A549 treated with dexamethasone at 1 μM for 4 hours (cell line): Measurements from ENCODE around the gene GLOD5. TPM values are rescaled to one million over a fixed set of nuclear protein-coding genes. Genes with fewer than 3 reads are reported as not detected.

ENCODE experiments used
- total RNA-seq: library from RNA; stranded (reverse); fragments of 200-300 nt; extraction: Qiagen RNA extraction; gene quantifications from 5 replicates; pipeline ENCODE4 v1.2.3, GENCODE V29; 2022

The GLOD5 gene
- not detected in 5 replicates for total RNA-seq

DNA sequence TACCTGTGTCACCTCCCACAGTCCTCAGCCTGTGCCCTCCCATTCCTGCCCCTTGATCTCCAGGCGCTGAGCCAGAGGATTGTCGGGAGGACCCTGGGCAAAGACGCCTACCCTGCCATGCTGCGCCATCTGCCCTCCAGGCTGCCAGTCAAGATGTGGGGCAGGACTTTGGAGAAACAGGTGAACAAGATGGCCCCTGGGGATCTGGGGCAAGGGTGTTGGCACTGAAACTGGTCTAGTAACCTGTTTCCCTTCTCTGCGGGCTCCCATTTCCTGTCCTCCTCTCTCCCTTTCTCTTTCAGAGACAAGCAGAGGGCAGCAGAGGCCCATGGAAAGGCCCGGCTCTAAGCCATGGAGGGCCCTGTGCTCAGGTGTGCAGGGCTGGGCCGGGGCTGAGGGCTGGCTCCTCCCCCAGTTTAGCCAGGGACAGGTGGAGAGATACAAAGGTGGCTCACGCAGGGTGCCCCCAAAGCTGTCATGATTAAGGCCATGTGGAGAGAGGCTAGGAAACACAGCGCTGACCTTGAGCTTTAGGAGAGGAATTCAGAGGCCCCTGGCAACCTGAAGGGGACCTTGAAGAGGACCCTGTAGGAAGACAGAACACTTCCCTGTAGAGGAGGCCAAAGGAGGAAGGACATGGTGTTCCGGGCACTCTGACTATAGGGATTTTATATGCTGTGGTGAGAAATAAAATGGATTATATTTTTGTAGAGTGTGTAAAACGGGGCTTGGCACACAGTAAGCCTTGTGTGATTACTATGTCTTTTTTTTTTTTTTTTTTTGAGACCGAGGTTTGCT is at the start of gene GLOD5:
Gene GLOD5, plus strand, starts transcription at position 74 of the 798 bp plus-strand sequence. Its CDS starts 44 bp downstream, at position 118.

DNA sequence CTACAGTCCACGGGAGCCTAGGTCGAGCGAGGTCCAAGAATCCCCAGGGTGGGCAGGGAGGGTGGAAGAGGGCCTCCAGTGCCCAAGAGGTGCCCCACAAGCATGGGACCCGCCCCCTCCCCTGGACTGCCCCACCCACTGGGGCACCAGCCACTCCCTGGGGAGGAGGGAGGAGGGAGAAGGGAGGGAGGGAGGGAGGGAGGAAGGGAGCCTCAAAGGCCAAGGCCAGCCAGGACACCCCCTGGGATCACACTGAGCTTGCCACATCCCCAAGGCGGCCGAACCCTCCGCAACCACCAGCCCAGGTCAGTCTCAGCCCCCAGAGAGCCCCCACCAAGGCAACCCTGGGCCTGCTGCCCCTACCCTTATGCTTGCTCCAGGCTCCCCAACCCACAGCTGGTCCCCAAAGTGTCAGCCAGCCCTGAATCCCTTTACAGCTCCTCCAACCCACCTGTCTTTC is 24.8 kb downstream of the GLOD5 start, which contains the start of gene GATA1:
Gene GATA1, plus strand, starts transcription at position 250 of the 460 bp plus-strand sequence. CDS start 4,520 bp downstream, outside the sequence.

DNA sequence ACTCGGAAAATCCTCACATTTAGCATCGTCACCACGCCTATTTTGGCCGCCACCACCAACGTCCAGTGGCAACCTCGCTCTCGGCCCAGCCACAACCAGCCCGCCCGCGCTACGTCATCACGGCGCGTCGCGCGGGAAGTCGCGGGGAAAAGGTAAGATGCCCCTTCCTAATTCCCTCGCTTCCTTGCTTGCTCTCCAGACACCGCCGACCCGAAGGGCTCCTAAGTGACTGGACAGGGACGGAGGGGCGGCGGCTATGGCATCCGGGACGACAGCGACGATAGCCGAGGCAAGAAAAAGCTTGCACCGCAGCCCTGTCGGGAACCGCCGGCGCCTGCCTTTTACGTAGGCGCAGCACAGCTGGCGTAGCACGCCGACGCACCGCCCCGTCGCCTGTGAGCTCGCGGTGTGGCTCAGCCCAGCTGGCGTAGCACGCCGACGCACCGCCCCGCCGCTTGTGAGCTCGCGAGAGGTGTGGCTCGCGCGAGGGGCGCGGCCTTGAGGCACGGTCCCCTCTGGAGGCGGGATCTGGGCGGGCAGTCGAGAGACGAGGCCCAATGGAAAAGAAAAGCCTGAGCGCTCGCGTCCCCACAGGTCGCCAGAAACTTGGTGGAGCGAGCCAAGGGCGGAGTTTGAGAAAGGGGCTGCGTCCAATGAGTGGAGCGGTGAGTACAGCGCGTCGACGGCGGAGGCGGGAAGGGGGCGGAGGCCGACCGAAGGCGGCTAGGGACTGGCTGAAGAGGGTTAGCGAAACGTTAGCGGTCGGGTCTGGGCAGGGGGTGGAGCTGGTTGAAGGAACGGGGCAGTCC is 39.9 kb downstream of the GLOD5 start, which contains the start of gene HDAC6:
Gene HDAC6, plus strand, starts transcription at position 788 of the 809 bp plus-strand sequence. CDS start 626 bp downstream, outside the sequence.

Other genes with a start within 250 kb of the GLOD5 start
- 126 to 150 TPM (median 136 TPM) in 5 replicates for gene EBP, start 239.9 kb upstream of the GLOD5 start, total RNA-seq
- 11.0 to 14.9 TPM (median 13.3 TPM) in 5 replicates for gene TBC1D25, start 222.0 kb upstream of the GLOD5 start, total RNA-seq
- gene RBM3, start 187.3 kb upstream of the GLOD5 start, total RNA-seq = 309 to 586 TPM (median 363 TPM) in 5 replicates
- 60.8 to 87.8 TPM (median 79.6 TPM) in 5 replicates for gene WDR13, start 164.3 kb upstream of the GLOD5 start, total RNA-seq
- 0.30 to 0.42 TPM (median 0.36 TPM) in 4 of 5 replicates, not detected in the other for gene WAS, start 77.9 kb upstream of the GLOD5 start, total RNA-seq
- 20.5 to 25.3 TPM (median 24.6 TPM) in 5 replicates for gene SUV39H1, start 65.0 kb upstream of the GLOD5 start, total RNA-seq
- gene GATA1, start 24.8 kb downstream of the GLOD5 start, total RNA-seq = not detected in 5 replicates
- 22.4 to 35.6 TPM (median 31.8 TPM) in 5 replicates for gene HDAC6, start 40.3 kb downstream of the GLOD5 start, total RNA-seq
- 0.06 to 0.15 TPM (median 0.07 TPM) in 3 of 5 replicates, not detected in the others for gene ERAS, start 64.8 kb downstream of the GLOD5 start, total RNA-seq
- 16.0 to 47.0 TPM (median 40.7 TPM) in 5 replicates for gene PCSK1N, start 73.9 kb downstream of the GLOD5 start, total RNA-seq
- 81.1 to 95.0 TPM (median 85.5 TPM) in 5 replicates for gene TIMM17B, start 136.0 kb downstream of the GLOD5 start, total RNA-seq
- gene PQBP1, start 136.2 kb downstream of the GLOD5 start, total RNA-seq = 87.2 to 99.0 TPM (median 91.6 TPM) in 5 replicates
- 51.3 to 61.5 TPM (median 59.4 TPM) in 5 replicates for gene SLC35A2, start 149.9 kb downstream of the GLOD5 start, total RNA-seq
- 8.3 to 8.8 TPM (median 8.5 TPM) in 5 replicates for gene PIM2, start 157.3 kb downstream of the GLOD5 start, total RNA-seq
- 53.3 to 70.2 TPM (median 68.2 TPM) in 5 replicates for gene OTUD5, start 195.9 kb downstream of the GLOD5 start, total RNA-seq
- 0.70 to 1.4 TPM (median 1.1 TPM) in 5 replicates for gene KCND1, start 210.1 kb downstream of the GLOD5 start, total RNA-seq
- gene GRIPAP1, start 240.5 kb downstream of the GLOD5 start, total RNA-seq = 13.5 to 20.9 TPM (median 20.5 TPM) in 5 replicates